Cardiac muscle cell (in vitro differentiated cells and primary cell): ENCODE results near the gene SH2D3A. TPM values are rescaled to one million over a fixed set of nuclear protein-coding genes. Genes with fewer than 3 reads are reported as not detected.

Experiments used
- DNase-seq, 2 donors: peaks; one replicate each; pipeline versions ENCODE4 v3.0.0 to v3.0.0-alpha.2; 2010 to 2017; ENCODE audit warnings: low read depth in 1 of 2, low spot score in 1 of 2
- H3K27ac ChIP-seq: fragments of 200-600 bp; sonication (generic); 2 replicates; pipeline ENCODE4 v1.5.1; 2016
- H3K27me3 ChIP-seq: fragments of 200-600 bp; sonication (generic); 2 replicates; pipeline ENCODE4 v1.6.0; 2016; ENCODE audit warnings: control low read depth
- H3K36me3 ChIP-seq: fragments of 200-600 bp; sonication (generic); 2 replicates; pipeline ENCODE4 v1.5.1; 2016; ENCODE audit warnings: control low read depth
- H3K4me1 ChIP-seq: fragments of 200-600 bp; sonication (generic); 2 replicates; pipeline ENCODE4 v1.8.1; 2017; ENCODE audit warnings: low read depth, mild to moderate bottlenecking, mixed run types
- H3K4me3 ChIP-seq: fragments of 200-600 bp; sonication (generic); 2 replicates; pipeline ENCODE4 v1.5.1; 2016; ENCODE audit warnings: mild to moderate bottlenecking
- H3K9me3 ChIP-seq: fragments of 200-600 bp; sonication (generic); 2 replicates; pipeline ENCODE4 v1.5.1; 2017; ENCODE audit warnings: low read depth, mild to moderate bottlenecking, control low read depth
- polyA plus RNA-seq: library from polyadenylated mRNA; unstranded; fragments of >200 nt; fragmentation: Nextera tagmentation; extraction: Ambion mirVana; gene quantifications from 2 replicates; pipeline ENCODE4 v1.2.1, GENCODE V29; 2016
- total RNA-seq: library from RNA; depleted of rRNA; stranded (reverse); fragments of >200 nt; gene quantifications from 2 replicates; pipeline ENCODE4 v1.2.3, GENCODE V29; 2016
- TF ChIP-seq, protein P1 (sequence below): IDR thresholded peaks from 2 replicates; pipeline ENCODE4 v1.5.1; 2012; ENCODE audit warnings: low read depth, mild to moderate bottlenecking, low read length

The SH2D3A gene
- total and polyA plus RNA-seq, 2 experiments from 2014 or later: 1.6 to 1.7 TPM

DNA sequence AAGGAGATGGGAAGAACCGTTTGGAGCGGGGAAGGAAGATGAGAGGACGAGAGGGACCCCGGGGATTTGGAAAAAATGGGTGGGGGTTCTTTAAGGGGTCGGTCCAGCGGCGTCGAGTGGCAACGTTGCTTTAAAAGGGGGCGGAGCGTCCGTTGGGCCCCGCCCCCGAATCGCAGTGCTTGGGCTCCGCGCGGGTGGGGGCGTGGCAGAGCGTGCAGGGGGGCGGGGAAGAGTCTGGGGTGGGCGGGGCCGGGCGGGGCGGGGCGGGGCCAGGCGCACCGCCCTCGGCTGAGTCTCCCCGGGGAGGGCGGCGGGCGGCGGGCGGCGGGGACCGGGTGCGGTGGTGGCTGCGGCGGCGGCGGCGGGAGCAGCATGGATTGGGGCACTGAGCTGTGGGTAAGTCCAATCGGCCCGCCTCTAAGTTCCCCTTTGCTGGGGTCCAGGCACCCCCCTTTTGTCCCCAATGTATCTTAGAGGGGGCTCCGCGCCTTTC is 27.8 kb downstream of the SH2D3A start, which contains the start of gene TRIP10:
Gene TRIP10, plus strand, starts transcription at position 291 of the 493 bp plus-strand sequence. Its CDS starts 82 bp downstream, at position 373.
- Histone ChIP-seq H3K27ac (peak within 1 kb of the TSS; percentile 80), H3K9me3 (no peaks in the 10 kb centered on the region), H3K4me3 (peak within 1 kb of the TSS; percentile 72), H3K36me3 (no peaks in the 10 kb centered on the region), H3K4me1 (peaks cover 21% of the 10 kb centered on the region), H3K27me3 (no peaks in the 10 kb centered on the region)
- DNase-seq: peak; percentile 88 to 94
- TF ChIP-seq, protein P1, sequence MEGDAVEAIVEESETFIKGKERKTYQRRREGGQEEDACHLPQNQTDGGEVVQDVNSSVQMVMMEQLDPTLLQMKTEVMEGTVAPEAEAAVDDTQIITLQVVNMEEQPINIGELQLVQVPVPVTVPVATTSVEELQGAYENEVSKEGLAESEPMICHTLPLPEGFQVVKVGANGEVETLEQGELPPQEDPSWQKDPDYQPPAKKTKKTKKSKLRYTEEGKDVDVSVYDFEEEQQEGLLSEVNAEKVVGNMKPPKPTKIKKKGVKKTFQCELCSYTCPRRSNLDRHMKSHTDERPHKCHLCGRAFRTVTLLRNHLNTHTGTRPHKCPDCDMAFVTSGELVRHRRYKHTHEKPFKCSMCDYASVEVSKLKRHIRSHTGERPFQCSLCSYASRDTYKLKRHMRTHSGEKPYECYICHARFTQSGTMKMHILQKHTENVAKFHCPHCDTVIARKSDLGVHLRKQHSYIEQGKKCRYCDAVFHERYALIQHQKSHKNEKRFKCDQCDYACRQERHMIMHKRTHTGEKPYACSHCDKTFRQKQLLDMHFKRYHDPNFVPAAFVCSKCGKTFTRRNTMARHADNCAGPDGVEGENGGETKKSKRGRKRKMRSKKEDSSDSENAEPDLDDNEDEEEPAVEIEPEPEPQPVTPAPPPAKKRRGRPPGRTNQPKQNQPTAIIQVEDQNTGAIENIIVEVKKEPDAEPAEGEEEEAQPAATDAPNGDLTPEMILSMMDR: no peak

DNA sequence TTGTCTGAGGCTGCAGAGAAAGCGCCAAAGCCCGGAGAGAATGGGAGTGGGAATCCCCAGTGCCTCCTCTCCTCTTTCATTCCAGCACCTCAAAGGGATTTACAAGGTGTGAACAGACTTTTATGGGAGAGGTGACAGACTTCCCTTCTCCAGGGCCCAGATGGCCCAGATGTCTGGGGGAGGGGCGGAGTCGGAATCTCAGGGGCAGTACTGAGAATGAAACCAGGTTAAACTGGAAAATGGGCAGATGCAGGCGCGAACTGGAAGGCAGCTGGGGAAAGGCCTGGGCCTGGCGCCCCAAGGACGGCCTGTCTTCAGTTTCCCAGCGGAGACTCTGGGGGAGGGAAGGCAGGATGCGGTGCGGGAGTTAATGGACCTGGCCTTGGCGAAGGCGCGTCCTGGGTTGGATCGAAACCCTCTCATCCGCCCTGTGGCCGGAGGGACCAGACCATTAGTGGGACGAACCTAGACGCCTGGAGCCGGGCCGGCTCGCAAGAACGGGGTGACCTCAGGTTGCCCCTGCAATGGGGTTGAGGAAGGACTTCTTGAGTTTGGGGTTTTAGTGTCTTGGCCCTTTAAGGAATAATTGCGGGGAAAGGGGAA is 28.3 kb downstream of the SH2D3A start:
- Histone ChIP-seq H3K27me3 (no peaks in the 10 kb centered on the region), H3K4me3 (peak overlapping the region; percentile 7), H3K36me3 (no peaks in the 10 kb centered on the region), H3K4me1 (peaks cover 18% of the 10 kb centered on the region), H3K9me3 (no peaks in the 10 kb centered on the region), H3K27ac (peak overlapping the region; percentile 80)
- TF ChIP-seq, protein P1: no peak
- DNase-seq: peak in 1 of 2 donors; percentile 42

DNA sequence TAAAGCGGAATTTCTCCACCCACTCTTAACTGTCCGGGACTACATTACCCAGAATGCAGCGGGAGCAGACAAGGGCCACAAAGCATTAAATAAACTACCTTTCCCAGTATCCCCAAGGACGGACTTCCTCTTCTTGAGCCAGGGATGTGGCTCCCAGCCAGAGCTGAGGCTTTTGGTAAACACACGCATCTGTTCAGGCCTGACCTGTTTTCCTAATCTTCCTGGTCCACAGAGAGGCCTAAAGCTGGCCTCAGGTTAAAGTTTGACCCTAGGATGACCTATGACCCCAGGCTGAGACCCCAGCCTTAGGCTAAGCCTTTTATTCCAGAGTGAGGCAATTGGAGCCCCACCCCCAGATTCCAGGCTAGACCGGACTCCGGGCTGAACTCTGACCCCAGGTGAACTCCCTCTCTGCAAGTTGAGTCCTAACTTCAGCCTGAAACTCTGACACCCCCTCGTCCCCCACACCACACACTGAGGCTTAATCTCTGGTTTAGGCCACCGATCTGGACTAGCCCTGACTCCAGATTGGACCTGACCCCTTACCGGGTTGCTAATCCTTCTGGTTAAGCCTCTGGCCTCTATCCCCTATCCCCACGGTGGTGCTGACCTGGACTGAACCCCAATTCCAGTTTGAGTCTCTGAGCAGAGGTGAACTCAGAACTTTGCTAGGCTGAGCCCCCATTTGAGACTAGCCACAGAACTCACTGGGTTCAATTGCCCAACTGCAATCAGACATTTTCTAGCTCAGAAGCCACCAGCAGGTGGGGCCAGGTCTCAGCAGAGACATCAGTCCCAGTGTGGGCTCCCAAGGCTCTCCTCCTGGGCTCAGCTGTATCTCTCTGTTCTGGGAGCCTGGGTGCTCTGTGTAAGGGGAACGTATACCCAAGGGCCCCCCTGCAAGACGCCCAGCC is 29.1 kb downstream of the SH2D3A start:
- no peaks in the 10 kb centered on the region for H3K9me3 ChIP-seq
- H3K4me3 ChIP-seq: no peak overlapping the region
- H3K27ac ChIP-seq: peak overlapping the region; percentile 80
- peaks cover 15% of the 10 kb centered on the region for H3K4me1 ChIP-seq
- no peaks in the 10 kb centered on the region for H3K36me3 ChIP-seq
- DNase-seq: peak; percentile 83 to 89
- H3K27me3 ChIP-seq: no peaks in the 10 kb centered on the region
- TF ChIP-seq, protein P1: peak; percentile 74

- H3K36me3 ChIP-seq: no peaks in the 10 kb centered on the region
- TF ChIP-seq, protein P1: no peak
Observed at GRCh38 chr19:6737284-6737872, 29.9 kb downstream of the SH2D3A start, which contains the start of gene GPR108. Gene GPR108 (minus strand): TSS chr19:6737580. CDS start chr19:6737576, 4 bp downstream.

GRCh38 chr19:6736917-6737283 is 30.3 kb downstream of the SH2D3A start:
- H3K27ac ChIP-seq: peak overlapping the region; percentile 98
- no peaks in the 10 kb centered on the region for H3K27me3 ChIP-seq
- TF ChIP-seq, protein P1: no peak
- H3K4me1 ChIP-seq: peaks cover 12% of the 10 kb centered on the region
- DNase-seq: no peak
- no peaks in the 10 kb centered on the region for H3K9me3 ChIP-seq
- H3K4me3 ChIP-seq: peak overlapping the region; percentile 92
- no peaks in the 10 kb centered on the region for H3K36me3 ChIP-seq

More at GRCh38 chr19:6737284-6737872, 29.9 kb downstream of the SH2D3A start, which contains the start of gene GPR108:
- Histone ChIP-seq H3K27ac (peak within 1 kb of the TSS; percentile 98), H3K27me3 (no peaks in the 10 kb centered on the region), H3K9me3 (no peaks in the 10 kb centered on the region), H3K4me3 (peak within 1 kb of the TSS; percentile 92), H3K4me1 (peaks cover 12% of the 10 kb centered on the region)
- peak; percentile 99 to 100 for DNase-seq
